SIG-M5 (cell line): Measurements from ENCODE around the gene RABEP2.
"Not testable (repeated sequence)": the region's sequence is repeated elsewhere in the genome, so short reads cannot be mapped to it uniquely, and the experiment has no call there.

Experiments used
- DNase-seq: peaks from one replicate; lab custom pipeline; 2025; lab: John Stamatoyannopoulos, UW

The RABEP2 gene

DNA sequence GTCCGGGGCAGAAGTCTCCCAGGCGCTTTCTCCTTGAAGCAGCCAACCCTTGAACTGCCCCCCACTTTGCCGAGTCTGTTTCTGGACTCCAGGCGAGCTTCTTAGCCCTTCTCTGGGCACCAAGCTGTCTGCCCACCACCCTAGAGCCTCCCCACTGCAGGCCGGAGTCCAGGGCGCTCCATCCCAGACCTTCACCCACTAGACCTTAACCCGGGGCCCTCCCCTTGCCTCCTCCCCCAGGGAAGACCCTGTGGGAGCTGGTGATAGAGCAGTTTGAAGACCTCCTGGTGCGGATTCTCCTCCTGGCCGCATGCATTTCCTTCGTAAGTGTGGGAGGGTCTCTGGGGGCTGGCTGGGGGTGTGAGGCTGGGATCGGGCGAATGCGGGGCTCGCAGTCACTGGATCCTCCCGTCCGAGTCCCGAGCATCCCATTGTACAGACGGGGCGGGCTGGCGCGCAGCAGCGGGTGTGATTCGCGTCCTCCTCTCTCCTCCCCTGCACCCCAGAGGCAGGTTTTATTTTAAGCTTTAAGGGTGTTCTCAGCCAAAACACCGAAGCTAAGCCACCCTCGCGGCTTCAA lies 45.7 kb downstream of the RABEP2 start:
- DNase-seq: no peak

DNA sequence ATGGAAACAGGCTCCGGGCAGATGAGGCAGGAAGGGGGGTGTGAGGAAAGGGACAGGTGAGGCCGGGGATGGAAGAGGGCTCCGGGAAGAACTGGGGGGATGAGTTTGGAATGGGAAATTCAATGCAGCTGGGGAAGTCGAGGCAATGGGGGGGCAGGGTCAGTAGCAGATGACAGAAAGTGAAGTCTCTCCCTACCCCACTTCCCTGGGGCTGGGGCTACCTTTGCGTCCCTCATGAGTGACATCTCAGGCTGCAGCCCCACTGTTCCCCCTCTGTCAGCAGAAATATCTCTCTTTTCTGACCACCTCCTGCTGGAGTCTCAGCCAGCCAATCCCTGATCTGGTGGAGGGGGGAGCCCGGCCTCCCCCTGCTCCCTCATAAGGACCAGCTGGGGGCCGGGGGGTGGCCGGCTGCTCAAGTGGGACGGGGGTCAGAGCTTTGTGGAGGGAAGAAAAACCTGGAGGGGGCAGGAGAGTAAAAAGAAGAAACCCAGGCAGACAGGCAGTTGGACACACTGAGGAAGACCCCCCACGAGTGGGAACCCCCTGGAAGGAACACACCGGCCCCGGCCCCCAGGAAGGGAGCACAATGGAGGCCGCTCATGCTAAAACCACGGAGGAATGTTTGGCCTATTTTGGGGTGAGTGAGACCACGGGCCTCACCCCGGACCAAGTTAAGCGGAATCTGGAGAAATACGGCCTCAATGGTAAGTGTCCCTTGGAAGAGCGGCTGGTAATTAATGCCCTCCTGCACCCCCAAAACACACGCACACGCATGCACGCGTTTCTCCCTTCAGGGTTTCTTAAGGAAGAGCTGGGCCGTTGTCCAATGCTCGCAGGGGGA lies 46.7 kb downstream of the RABEP2 start, which contains the start of gene ATP2A1:
ATP2A1 (plus strand) TSS at position 406 of the 844 bp plus-strand sequence; CDS start at position 590, 184 bp downstream.
- DNase-seq: no peak

DNA sequence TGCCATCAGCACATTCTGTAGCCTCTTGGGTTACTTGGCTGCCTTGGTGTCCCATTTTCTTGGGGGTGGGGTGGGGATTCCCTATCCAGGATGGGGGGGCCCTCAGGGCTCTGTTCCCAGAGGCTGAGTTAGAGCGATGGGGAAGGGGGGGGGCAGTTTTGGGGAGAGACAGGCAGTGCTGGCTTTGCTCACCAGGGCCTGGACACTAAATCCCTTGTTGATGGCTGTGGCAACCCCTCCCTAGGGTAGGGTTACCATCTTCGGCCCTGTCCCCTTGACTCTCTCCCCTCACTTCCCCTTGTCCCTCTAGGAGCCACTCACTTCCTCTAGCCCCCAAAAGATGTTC lies 47.4 kb downstream of the RABEP2 start:
- DNase-seq: no peak

DNA sequence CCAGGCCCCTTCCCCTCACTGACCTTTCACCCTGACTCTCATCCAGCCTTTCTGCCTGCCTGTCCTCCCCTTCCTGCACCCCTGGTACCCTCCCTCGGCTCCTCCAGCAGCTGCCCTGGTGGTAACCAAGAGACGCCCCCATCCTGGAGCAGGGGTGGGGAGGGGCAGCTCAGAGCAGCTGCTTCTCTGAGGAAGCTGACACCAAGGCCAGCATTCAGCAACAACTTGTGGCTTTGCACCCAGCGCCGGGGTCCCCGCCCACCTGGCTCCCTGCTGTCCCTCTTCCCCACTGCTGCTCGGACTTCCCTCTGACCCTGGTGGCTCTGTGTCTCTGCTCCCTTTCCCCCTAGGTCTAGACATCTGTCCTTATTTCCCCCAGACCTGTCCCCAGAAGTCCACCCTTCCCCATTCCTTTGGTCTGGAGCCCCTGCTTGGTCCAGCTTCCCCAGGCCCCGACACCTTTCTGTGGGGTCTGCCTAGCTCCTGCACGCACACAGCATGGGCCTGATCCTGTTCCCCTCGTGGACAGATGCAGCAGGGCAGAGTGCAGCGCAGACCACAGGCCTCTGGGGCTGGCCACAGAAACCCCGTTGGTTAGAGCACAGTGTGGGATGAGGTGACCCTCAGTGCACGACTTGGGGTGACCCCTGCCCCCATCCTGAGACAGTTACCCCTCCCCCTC lies 47.9 kb downstream of the RABEP2 start:
- no peak for DNase-seq

DNA sequence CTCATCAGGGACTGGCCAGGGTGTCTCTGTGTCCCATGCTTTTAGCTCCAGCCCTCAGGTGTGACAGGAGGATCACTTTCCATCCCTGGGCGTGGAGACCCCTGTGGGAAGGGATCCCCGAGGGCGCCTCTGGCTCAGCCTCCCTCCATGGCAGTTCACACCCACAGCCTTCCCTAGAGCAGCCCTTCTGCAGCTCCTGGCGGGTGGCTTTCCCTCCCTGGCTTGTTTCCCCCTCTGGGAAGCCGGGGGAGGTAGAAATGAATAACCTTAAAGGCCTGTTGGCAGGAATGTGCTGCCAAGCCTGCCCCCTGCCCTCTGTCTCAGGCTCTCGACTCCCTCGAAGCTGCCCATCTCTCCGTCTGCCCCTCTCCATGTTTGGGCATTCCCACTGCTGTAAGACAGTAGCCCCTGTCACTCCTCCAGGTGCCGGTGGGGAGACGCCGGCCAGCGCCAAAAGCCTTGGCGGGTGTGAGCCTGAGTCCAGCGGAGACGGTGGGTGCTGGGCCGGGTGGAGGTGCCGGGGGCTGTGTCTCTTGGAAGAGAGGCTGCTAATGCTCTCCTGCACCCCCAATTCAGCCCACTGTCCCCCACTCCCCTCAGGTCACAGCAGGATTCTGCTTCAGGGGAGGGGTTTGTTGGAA lies 48.9 kb downstream of the RABEP2 start:
- no peak for DNase-seq

DNA sequence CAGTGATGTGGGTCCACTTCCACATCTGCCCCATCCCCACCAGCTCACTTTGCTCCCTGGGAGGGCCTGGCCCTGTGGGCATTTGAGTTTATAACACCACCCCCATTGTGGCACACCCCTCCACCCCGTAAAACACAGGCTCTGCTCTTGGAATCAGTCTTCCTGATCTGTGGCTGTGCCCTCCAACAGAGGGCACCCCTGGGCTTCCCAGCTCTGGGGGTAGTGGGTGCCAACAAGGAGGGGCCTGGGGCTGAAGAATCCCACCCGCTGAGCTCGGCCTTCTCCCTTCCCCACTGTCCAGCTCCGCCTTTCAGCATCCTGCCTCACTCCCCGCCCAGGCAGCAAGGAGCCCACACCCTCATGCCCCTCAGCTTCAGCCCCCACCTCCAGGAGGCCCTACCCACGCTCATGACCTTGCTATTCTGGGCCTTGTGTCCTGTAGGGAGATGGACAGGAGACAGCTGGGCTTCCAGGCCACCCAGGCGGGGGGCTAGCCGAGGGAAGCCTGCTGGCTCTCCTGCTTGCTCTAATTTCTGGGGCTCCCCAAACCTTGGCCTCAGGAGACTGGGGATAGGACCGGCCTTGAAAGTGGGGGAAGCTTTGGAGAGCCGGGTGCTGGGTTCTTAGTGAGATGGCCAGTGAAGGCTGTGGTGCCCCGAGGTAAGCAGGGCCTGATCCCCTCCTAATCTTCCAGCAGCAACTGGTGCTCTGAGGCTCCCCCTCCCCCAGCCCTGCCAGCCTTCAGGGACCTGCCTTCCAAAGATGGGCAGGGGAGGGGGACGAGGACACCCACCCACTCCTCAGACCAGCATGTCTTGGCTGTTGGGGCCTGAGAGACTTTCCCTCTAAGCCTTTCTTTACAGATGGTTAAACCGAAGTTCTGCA lies 49.7 kb downstream of the RABEP2 start:
- DNase-seq: no peak

DNA sequence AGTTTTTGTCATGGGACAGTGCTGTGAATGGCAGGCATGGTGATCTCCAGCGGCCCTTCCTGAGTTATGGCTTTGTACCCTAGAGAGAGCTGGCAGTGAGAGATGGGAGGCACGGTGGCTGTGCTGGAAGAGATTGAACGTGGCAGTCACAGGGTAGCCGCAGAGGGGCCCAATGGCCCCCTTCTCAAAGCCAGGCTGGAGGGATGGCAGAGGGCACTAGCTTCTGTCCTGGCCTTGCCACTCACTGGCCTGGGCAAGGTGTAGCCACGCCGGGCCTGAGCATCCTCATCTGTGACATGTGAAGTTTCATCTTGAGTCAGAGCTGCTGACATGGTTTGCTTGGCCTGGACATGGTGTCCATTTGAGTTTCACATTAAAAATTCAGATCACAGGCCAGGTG lies 50.6 kb downstream of the RABEP2 start:
- no peak for DNase-seq

DNA sequence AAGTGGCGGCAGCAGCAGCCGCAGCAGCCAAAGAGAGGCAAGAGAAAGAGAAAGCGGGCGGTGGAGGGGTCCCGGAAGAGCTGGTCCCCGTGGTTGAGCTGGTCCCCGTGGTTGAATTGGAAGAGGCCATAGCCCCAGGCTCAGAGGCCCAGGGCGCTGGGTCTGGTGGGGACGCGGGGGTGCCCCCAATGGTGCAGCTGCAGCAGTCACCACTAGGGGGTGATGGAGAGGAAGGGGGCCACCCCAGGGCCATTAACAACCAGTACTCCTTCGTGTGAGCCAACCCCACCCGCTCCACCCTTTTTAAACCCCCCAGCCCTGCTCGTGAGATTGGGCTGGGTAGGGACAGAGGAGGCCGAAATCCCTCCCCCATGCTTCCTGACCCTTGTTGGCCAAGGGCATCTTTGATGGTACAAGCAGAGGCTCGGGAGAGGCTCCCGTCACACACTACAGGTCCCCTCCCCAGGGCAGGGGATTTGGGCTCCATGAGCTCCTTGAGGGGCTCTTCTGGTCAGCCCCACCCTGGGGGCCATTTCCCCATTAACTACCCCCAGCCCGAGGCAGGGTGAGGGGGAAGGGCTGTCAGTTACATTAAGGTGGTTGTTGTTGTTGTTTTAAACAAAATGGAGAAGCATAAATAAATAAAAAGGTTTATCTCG lies 51.4 kb downstream of the RABEP2 start:
- DNase-seq: no peak

DNA sequence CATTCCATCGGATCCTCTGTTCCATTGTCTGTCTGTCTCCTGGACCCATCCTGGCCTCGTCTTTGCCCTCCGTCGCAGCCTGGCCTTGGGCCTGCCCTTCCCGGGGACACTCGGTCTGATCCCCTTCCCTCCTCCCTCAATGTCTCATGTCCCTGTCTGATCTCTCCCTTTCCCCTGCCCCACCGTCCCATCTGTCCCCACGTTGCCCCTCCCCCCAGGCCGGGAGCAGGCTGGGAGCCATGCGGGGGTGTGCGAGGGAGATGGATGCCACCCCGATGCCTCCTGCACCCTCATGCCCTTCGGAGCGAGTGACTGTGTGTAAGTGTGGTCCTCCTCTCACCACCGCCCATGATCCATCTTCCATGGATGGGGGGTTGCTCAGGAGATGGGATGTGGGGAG lies 52.1 kb downstream of the RABEP2 start:
- DNase-seq: no peak

DNA sequence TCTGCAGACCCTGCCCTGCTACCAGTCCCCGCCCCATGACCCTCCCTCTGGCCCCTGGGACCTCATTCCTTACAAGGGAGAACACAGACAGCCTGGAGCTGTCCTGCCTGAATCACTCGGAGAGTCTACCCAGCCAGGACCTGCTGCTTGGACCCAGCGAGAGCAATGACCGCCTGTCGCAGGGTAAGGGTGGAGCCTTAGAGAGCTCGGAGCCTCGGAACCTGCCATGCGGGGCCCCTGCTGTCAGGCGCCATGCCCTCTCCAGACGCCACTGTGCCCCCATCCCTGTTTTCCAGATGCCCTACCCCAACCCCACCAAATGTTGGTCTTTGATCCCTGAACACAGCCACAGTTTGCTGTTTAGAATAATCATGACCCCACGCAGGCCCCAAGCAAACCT lies 55.8 kb downstream of the RABEP2 start:
- no peak for DNase-seq

DNA sequence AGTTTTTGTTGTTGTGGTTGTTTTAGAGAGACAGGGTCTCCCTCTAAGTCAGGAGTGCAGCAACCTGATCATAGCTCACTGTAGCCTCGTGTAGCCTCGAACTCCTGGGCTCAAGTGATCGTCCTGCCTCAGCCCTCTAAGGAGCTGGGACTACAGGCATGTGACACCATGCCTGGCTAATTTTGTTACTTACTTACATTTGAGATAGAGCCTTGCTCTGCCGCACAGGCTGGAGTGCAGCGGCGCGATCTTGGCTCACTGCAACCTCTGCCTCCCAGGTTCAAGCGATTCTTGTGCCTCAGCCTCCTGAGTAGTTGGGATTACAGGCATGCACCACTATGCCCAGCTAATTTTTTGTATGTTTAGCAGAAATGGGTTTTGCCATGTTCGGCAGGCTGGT lies 57.4 kb downstream of the RABEP2 start:
- not testable (repeated sequence) for DNase-seq

DNA sequence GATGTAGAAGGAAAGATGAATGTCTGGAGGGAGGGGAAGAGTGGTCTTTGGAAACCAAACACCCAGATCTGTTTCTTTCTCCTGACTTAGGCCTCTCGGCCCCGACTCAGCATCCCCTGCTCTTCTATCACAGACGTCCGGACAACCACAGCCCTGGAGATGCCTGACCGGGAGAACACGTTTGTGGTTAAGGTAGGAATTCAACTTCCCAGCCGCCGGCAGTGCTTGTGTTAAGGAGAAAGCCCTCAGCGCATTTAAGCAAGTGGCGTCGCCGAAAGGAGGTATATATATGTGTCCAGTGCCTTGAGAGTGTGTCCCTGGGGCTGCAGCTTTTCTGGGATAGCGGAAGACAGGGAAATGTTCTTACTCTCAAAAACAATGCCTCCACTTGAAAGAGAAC lies 57.8 kb downstream of the RABEP2 start:
- no peak for DNase-seq

DNA sequence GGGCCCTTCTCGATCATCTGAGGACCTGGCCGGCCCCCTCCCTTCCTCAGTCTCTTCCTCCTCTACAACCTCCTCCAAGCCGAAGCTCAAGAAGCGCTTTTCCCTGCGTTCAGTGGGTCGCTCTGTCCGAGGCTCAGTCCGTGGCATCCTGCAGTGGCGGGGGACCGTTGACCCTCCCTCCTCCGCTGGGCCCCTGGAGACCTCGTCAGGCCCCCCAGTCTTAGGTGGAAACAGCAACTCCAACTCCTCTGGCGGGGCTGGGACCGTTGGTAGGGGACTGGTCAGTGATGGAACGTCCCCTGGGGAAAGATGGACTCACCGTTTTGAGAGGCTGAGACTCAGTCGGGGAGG lies 58.6 kb downstream of the RABEP2 start:
- DNase-seq: no peak

DNA sequence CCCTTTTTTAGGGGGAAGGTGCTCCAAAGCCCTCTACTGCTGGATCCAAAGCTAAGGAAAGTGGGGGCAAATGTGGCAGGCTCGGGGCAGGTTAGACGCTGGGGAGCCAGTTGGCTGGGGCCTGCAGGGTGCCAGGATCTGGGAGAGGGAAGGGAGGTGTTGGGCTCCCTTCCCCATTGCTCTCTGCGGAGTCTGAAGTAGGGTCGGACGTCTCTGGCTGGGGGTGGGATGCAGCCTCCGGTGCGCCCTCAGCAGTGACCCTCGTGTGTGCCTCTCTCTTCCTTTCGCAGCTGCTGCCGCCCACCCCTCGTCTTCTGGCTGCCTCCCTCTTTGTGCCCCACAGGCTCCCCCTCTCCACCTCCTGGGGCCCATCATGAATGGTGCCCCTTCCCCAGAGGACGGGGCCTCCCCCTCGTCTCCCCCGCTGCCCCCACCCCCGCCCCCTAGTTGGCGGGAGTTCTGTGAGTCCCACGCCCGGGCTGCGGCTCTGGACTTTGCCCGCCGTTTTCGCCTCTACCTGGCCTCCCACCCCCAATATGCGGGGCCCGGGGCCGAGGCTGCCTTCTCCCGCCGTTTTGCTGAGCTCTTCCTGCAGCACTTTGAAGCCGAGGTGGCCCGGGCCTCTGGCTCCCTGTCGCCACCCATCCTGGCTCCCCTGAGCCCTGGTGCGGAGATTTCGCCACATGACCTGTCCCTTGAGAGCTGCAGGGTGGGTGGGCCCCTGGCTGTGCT lies 59.1 kb downstream of the RABEP2 start:
- DNase-seq: no peak

DNA sequence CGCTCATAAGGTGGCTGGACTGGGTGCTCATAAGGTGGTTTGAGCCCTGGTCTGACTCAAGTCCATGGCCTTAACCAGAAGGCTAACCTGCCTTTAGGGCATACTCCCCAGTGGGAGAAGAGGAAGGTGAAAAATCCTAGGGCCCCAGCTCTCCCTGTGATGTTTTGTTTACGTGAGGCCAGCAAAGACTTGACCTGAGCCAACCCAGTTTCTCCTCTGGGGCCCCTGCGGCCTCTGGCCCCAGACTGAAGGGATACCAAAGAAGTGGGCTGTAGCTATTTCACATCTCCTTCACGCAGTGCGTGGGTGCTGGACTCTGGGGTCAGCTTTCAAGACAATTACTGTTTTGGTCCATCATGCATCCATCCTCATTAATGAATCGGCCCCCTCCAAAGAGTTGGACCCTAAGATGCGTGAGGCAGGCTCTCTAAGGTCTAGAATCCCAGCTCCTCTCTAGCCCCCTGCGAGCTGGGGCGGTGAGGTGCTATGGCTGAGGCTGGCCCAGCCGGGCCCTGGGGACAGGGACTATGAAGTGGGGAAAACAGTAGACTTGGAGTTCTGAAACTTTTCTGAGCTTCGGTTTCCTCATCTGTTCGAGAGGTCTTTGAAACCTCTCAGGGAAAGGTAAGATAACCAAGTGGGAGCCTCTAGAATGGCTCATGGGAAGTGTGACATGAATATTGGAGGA lies 59.9 kb downstream of the RABEP2 start:
- no peak for DNase-seq

DNA sequence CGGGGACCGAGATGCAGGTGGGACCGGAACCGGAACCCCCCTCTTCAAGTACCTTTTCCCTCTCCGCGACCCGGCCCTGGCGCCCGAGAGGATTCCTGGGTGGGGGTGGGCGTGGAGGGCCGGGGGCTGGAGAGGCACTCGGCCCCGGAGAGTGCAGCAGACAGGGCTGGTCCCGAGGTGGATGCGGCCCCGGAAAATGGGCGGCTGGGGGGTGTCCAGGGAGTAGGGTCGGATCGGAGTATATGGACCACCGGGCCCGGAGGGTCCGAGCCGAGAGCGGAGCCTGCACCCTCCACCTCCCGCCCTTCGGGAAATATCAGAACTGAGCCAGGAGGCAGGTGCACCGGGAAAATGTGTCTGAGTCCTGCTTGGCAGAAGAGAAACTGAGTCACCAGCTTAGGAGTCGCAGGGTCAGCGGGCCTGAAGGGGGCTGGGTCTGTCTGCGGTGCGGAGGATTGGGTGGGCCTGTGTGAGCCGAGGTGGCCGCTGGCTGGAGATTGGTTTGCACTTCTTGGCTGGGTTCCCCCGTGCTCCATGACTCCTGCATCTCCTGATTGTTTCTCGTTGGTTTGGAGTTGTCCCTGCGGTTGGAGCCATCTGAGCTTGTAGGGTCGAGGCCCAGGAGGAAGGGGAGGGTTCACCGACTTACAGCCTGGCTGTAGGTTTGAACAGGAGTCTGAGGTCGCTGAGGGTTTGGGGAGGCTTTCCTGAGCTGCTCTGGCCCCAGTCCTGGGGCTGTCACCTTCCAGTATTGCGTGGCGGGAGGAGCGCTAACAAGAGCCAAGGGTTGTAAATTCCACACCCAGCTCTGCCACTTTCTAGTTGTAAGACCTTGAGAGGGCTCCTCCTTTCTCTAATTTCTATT lies 60.9 kb downstream of the RABEP2 start:
- DNase-seq: no peak

DNA sequence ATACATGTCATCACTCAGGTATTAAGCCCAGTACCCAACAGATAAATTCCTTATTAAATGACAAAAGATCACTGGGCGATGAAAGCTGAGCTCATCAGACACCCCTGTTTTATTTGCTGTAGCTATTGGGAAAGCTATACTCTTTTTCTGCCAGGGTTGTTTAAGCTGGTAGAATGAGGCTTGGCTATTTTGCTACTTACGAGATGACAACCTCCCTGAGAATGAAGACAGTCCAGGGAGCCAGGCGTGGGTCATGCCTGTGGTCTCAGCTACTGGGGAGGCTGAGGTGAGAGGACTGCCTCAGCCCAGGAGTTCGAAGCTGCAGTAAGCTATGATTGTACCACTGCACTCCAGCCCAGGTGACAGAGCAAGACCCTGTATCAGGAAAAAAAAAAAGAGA lies 65.7 kb downstream of the RABEP2 start:
- no peak for DNase-seq

DNA sequence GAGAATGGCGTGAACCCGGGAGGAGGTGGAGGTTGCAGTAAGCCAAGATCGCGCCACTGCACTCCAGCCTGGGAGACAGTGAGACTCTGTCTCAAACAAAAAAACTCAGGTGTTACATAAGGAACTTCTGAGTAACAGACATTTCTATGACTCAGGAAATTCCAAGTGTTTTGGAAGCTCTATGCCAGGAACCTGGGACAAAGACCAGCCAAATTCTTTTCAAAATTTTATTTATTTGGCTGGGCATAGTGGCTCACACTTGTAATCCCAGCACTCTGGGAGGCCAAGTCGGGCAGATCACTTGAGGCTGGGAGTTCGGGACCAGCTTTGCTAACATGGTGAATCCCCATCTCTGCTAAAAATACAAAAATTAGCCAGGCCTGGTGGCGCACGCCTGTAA lies 66.6 kb downstream of the RABEP2 start:
- DNase-seq: no peak
